Tibial artery (tissue), 4 donors: ENCODE measurements around the gene RGMB.

Experiments
- DNase-seq, 2 donors: peaks; one replicate each; pipeline ENCODE4 v3.0.0-alpha.2; 2019
- H3K27ac ChIP-seq, 2 donors: fragments of 200-600 bp; sonication (generic) in 1 of 2; 1 replicate in 1 of 2; 2 replicates in 1 of 2; pipeline ENCODE4 v1.5.1; 2018 to 2019; ENCODE audit warnings: mild to moderate bottlenecking in 1 of 2
- H3K27me3 ChIP-seq, 2 donors: fragments of 200-600 bp; sonication (generic) in 1 of 2; one replicate each; pipeline versions ENCODE4 v1.5.1 to v1.6.0; 2016 to 2019
- H3K36me3 ChIP-seq, 3 donors: fragments of 200-600 bp; sonication (generic) in 2 of 3; one replicate each; pipeline ENCODE4 v1.5.1; 2016 to 2019; ENCODE audit warnings: mild to moderate bottlenecking in 2 of 3
- H3K4me1 ChIP-seq, 4 donors: fragments of 200-600 bp; sonication (generic) in 2 of 4; 1 replicate in 3 of 4; 2 replicates in 1 of 4; pipeline ENCODE4 v1.5.1; 2016 to 2019
- H3K4me3 ChIP-seq, 2 donors: fragments of 200-600 bp; sonication (generic) in 1 of 2; 1 replicate in 1 of 2; 2 replicates in 1 of 2; pipeline ENCODE4 v1.5.1; 2018 to 2019; ENCODE audit warnings: mild to moderate bottlenecking in 2 of 2
- H3K9me3 ChIP-seq, 3 donors: fragments of 200-600 bp; sonication (generic) in 1 of 3; one replicate each; pipeline ENCODE4 v1.5.1; 2016 to 2019
- intact Hi-C: fragments of 100-400 bp; cut with DNase I; formaldehyde crosslinking; loops from one replicate; pipeline ENCODE4 v1.15.0; 2023; ENCODE audit warnings: low total_unique reads
- TF ChIP-seq, protein P1 (sequence below), 2 experiments: fragments of 200-600 bp in 1 of 2; fragments of 450-650 bp in 1 of 2; IDR thresholded peaks; one replicate each; pipeline ENCODE4 v1.5.1; 2017 to 2019; ENCODE audit warnings: antibody characterized with exemption in 2 of 2, mild to moderate bottlenecking in 1 of 2, moderate library complexity in 1 of 2

RGMB gene

DNA sequence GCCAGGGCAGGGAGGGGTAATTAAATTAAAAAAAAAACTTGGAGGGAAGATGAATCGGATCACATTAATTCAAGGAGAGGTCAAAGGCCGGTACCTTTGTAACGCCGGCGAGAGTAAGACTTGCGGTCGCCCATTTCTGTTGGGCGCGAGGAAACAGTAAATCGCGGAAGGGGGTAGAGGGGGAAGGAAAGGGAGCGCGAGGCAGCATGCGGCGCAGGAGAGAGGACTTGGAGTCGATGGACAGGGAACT lies 324 bp upstream of the RGMB start:
- Histone ChIP-seq H3K27ac (peak overlapping the region; percentile 85 to 90), H3K4me1 (peaks cover 0 to 39% (median 22%) of the 10 kb centered on the region in 4 donors), H3K4me3 (peak overlapping the region; percentile 65 to 71), H3K27me3 (no peaks in the 10 kb centered on the region), H3K36me3 (no peaks in the 10 kb centered on the region), H3K9me3 (no peaks in the 10 kb centered on the region)
- TF ChIP-seq, protein P1, sequence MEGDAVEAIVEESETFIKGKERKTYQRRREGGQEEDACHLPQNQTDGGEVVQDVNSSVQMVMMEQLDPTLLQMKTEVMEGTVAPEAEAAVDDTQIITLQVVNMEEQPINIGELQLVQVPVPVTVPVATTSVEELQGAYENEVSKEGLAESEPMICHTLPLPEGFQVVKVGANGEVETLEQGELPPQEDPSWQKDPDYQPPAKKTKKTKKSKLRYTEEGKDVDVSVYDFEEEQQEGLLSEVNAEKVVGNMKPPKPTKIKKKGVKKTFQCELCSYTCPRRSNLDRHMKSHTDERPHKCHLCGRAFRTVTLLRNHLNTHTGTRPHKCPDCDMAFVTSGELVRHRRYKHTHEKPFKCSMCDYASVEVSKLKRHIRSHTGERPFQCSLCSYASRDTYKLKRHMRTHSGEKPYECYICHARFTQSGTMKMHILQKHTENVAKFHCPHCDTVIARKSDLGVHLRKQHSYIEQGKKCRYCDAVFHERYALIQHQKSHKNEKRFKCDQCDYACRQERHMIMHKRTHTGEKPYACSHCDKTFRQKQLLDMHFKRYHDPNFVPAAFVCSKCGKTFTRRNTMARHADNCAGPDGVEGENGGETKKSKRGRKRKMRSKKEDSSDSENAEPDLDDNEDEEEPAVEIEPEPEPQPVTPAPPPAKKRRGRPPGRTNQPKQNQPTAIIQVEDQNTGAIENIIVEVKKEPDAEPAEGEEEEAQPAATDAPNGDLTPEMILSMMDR (IDR thresholded peaks at IDR 0.05): no peak
- intact Hi-C loops: loop anchor here (5.0 kb wide), 1 partner anchor 1591 kb away; the partner anchor contains the start of gene RIOK2
- DNase-seq: no peak

DNA sequence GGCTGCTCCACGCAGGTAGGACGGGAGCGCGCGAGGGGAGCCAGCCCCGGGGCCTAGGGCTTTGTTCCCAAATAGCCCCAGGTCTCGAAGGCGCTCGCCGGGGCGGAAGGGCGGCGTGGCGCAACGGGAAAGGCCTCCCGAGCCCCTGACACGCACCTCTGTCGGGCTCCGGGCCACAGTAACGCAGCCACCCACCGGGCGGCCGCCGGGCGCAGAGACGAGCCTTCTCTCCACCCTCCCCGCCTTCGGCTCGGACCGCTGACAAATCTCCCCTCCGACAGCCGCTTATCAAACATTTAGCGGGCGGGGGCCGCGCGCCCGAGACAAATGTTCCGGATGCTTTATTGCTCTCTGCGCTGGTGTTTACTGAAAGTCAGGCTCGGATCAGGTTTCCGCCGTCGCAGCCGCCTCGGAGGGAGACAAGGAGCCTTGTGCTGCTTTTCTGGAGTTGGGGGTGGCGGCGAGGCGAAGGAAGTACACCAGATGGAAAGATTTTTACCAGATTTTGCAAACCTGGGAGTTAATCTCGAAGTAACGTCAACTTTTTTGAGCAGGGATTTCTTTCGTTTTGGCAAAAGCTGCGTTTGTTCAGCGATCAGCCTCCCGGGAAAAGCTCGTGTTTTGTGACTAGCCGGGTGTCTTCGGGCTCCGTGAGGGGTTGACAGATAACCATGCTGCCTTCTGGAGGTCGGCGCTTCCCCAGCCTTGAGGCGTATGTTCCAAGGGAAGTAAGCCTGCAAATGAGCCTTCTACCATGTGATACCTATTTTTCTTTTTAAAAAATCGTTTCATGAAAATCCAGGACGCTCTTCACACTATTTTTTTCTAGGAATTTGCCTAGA lies 950 bp downstream of the RGMB start:
- Histone ChIP-seq H3K4me3 (peak overlapping the region; percentile 65 to 71), H3K27me3 (no peaks in the 10 kb centered on the region), H3K9me3 (no peaks in the 10 kb centered on the region), H3K4me1 (peaks cover 0 to 27% (median 12%) of the 10 kb centered on the region in 4 donors), H3K27ac (peak overlapping the region; percentile 85 to 90), H3K36me3 (no peaks in the 10 kb centered on the region)
- DNase-seq: peak; percentile 57 to 80
- intact Hi-C loops: loop anchor here (5.0 kb wide), 1 partner anchor 1592 kb away; the partner anchor contains the start of gene RIOK2
- TF ChIP-seq, protein P1 (IDR thresholded peaks at IDR 0.05): peak in 1 of 2 experiments; percentile 6

DNA sequence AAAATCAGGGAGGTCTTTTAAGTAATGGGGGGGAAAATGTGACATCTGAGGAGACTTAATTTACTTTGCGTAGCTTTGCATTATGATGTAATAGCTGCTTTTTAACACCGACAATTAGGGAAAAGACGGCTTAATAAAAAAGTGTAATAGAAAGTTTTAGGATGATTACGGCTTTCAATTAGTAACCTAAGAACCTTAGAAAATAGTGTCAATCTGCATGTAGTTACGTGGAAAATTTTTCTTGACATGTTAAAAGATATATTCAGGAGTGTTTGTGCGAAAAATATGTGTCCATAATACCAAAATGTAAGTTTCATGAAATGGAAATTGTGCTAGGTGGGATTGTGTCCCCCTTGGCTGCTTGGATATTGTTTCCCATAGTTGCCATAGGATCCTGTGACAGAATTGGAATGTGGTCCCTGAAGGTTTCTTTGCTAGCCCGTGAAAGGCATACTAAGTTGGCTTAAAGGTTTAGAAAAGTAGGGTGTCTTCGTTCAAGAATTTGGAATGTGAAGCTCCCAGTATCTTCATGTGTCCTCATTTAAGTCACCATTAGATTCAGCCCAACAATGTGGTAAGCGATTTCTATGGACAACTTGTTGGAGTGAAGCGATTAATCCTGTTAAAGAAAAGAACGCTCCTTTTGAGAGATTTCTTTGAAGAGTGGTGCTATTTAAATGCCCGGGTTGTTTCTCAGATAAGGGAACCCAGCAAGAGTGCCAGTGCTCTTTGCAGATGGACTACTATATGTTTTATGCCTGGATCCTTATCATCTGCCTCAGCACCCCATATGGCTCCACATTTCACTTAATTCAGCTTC lies 2.0 kb downstream of the RGMB start:
- Histone ChIP-seq H3K36me3 (peaks cover 0 to 3% (median 0%) of the 10 kb centered on the region in 3 donors), H3K27ac (peak overlapping the region in 1 of 2 donors; percentile 90), H3K27me3 (no peaks in the 10 kb centered on the region), H3K4me1 (peaks cover 0 to 23% (median 11%) of the 10 kb centered on the region in 4 donors), H3K9me3 (no peaks in the 10 kb centered on the region), H3K4me3 (peak overlapping the region; percentile 65 to 71)
- no peak for DNase-seq
- intact Hi-C loops: no loop called here
- TF ChIP-seq, protein P1 (IDR thresholded peaks at IDR 0.05): no peak

DNA sequence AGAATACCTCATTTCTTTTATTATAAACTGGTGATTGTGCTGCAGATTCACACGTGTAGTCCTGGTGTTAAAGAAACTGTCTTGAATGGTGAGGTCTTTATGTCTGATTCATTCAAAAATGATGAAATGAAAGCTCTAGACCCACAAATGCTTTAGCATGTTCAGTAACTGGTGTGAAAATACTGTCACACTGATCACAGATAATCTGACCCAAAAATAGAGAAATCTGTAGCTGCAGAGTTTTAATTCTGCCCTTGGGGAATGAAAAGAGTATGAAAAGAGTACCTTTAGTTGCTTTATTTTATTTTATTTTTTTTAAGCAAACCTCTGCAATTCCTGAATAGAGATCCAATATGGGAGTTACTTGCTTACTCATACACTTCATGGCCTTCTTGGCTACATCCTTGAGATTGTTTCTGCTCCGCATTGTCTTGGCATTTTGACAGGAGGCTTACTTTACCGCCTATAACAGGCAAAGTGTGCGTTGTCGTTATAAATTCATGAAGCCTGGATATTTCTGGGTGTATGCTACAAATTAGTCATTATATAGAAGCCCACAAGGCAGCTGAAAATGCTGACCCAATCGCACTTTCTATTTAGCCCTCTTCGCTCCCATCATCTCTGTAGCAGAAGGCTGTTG lies 2.7 kb downstream of the RGMB start:
- no peak overlapping the region for H3K4me3 ChIP-seq
- peaks cover 0 to 9% (median 0%) of the 10 kb centered on the region in 3 donors for H3K36me3 ChIP-seq
- TF ChIP-seq, protein P1 (IDR thresholded peaks at IDR 0.05): no peak
- intact Hi-C loops: no loop called here
- no peaks in the 10 kb centered on the region for H3K27me3 ChIP-seq
- no peak overlapping the region for H3K27ac ChIP-seq
- H3K9me3 ChIP-seq: no peaks in the 10 kb centered on the region
- no peak for DNase-seq
- H3K4me1 ChIP-seq: peaks cover 0 to 23% (median 11%) of the 10 kb centered on the region in 4 donors

DNA sequence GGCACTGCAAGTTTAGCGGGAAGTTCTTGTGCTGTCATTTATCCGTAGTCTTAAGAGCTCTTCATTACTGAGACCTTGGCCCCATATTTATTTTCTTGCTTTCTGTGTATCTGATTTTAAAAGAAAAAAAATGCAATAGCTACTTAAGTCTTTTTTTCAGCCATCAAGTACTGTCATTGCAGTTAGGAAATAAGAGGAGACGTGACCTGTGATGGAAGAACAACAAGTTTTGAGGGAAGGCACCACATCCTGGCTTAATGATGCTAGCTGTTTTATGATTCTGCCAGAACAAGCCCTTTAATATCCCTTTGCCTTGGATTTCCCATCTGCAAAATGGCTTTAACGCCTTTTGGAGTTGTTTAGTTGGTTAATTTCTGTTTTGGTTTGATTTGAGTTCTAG lies 3.8 kb downstream of the RGMB start:
- Histone ChIP-seq H3K27me3 (no peaks in the 10 kb centered on the region), H3K9me3 (no peaks in the 10 kb centered on the region), H3K36me3 (peaks cover 0 to 9% (median 0%) of the 10 kb centered on the region in 3 donors), H3K4me3 (no peak overlapping the region), H3K4me1 (peaks cover 0 to 23% (median 11%) of the 10 kb centered on the region in 4 donors), H3K27ac (no peak overlapping the region)
- intact Hi-C loops: no loop called here
- TF ChIP-seq, protein P1 (IDR thresholded peaks at IDR 0.05): no peak
- DNase-seq: no peak
